OCI-M1 (cell line): ENCODE results near the gene HMOX2.

Source experiments
- DNase-seq: peaks from one replicate; lab custom pipeline; 2025; lab: John Stamatoyannopoulos, UW

Gene HMOX2

GRCh38 chr16:4505356-4506147 lies 29.4 kb downstream of the HMOX2 start:
- no peak for DNase-seq

- DNase-seq: peak; percentile 75
Measured at GRCh38 chr16:4506450-4506849, 30.3 kb downstream of the HMOX2 start.

- DNase-seq: no peak
Measured at GRCh38 chr16:4507588-4508345, 31.6 kb downstream of the HMOX2 start.

- no peak for DNase-seq
Measured at GRCh38 chr16:4508806-4509205, 32.6 kb downstream of the HMOX2 start.

- DNase-seq: no peak
Measured at GRCh38 chr16:4509420-4509819, 33.2 kb downstream of the HMOX2 start.

GRCh38 chr16:4510131-4510530 lies 33.9 kb downstream of the HMOX2 start:
- no peak for DNase-seq

- no peak for DNase-seq
Measured at GRCh38 chr16:4510747-4511426, 34.7 kb downstream of the HMOX2 start.

- DNase-seq: peak; percentile 27
Measured at GRCh38 chr16:4511441-4512082, 35.4 kb downstream of the HMOX2 start.

GRCh38 chr16:4512473-4512872 lies 36.3 kb downstream of the HMOX2 start:
- no peak for DNase-seq

- no peak for DNase-seq
Measured at GRCh38 chr16:4513086-4513860, 37.1 kb downstream of the HMOX2 start.

- no peak for DNase-seq
Measured at GRCh38 chr16:4513881-4514280, 37.7 kb downstream of the HMOX2 start.

GRCh38 chr16:4514606-4515005 lies 38.4 kb downstream of the HMOX2 start:
- no peak for DNase-seq

- peak; percentile 82 for DNase-seq
Measured at GRCh38 chr16:4515611-4516233, 39.5 kb downstream of the HMOX2 start.

- peak; percentile 52 for DNase-seq
Measured at GRCh38 chr16:4517812-4518680, 41.8 kb downstream of the HMOX2 start.

- no peak for DNase-seq
Measured at GRCh38 chr16:4519274-4520058, 43.3 kb downstream of the HMOX2 start.

GRCh38 chr16:4520913-4521312 lies 44.7 kb downstream of the HMOX2 start:
- no peak for DNase-seq

GRCh38 chr16:4522051-4522581 lies 45.9 kb downstream of the HMOX2 start:
- no peak for DNase-seq

- no peak for DNase-seq
Measured at GRCh38 chr16:4523686-4524085, 47.5 kb downstream of the HMOX2 start.

- DNase-seq: no peak
Measured at GRCh38 chr16:4524571-4524970, 48.4 kb downstream of the HMOX2 start.
